H7 (cell line): Measurements from ENCODE around the gene ZNF266. TPM values are rescaled to one million over a fixed set of nuclear protein-coding genes. Genes with fewer than 3 reads are reported as not detected.

Experiments used
- DNase-seq: peaks from one replicate; pipeline ENCODE4 v3.0.0; 2012
- H3K27me3 ChIP-seq: 2 replicates; pipeline ENCODE4 v1.6.0; 2011; ENCODE audit warnings: mild to moderate bottlenecking, low read length; ENCODE audit not compliant: control insufficient read depth, insufficient read depth
- H3K36me3 ChIP-seq: replicated peaks from 2 replicates; pipeline ENCODE4 v1.5.1; 2011; ENCODE audit warnings: low read length; ENCODE audit not compliant: control insufficient read depth, insufficient read depth
- H3K4me3 ChIP-seq: 2 replicates; pipeline ENCODE4 v1.5.1; 2011; ENCODE audit warnings: low read depth, mild to moderate bottlenecking, control low read depth, low read length, moderate library complexity; ENCODE audit not compliant: insufficient read depth
- total RNA-seq: library from RNA; depleted of rRNA; stranded (reverse); fragments of >200 nt; shearing (Covaris generic); gene quantifications from 2 replicates; pipeline ENCODE4 v1.2.3, GENCODE V29; 2014; rRNA removed

The ZNF266 gene
- total RNA-seq: 6.2 and 9.8 TPM in 2 replicates

DNA sequence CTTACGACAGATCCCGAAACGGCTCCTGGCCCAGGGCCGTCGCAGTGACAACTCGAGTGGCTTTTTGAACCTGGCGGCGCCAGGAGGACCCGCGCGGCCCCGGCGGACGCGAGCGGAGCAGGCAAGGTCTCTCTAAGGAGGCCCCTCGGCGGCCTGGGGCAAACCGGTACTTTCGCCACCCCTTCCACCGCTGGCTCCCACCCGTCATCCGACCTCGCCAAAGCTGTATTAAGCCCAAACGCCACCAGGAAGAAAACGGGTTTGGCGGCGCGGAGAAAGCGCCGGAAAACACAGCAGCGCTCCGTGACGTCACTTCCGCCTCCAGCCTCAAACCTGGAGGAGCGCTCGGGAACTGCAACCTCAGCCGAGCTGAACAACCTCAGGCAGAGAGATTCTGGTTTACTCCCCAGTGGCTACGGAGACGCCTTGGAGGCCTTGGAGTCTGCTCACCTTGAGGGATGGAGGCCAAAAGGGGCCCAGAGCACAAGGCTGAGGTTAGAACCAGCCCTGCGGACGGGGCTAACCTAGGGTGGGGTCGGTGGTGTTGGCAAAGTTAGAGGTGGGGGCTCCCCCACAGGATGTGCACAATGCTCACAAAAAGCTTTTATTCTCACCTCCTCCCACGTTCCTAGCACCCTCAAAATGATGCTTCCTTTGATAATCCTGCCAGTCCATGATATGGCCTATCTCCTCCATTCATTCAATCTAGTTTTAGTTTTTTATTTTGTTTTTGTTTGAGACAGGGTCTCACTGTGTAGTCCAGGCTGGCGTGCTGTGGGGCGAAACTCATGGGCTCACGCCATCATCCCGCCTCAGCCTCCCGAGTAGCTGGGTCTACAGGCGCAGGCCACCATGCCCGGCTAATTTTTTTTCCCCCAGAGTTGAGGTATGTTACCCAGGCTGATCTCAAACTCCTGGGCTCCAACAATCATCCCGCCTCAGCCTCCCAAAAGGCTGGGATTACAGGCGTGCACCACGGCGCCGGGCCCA, at the start of gene ZNF266:
ZNF266 (minus strand) TSS at position 295 of the 990 bp plus-strand sequence. CDS start 15,484 bp downstream, outside the sequence.
- Histone ChIP-seq H3K36me3 (0 out of 2 replicates have a peak, but pooled peaks cover 2% of the 10 kb centered on the region), H3K27me3 (no peaks in the 10 kb centered on the region), H3K4me3 (peak within 1 kb of the TSS; percentile 75)
- DNase-seq: peak; percentile 91

DNA sequence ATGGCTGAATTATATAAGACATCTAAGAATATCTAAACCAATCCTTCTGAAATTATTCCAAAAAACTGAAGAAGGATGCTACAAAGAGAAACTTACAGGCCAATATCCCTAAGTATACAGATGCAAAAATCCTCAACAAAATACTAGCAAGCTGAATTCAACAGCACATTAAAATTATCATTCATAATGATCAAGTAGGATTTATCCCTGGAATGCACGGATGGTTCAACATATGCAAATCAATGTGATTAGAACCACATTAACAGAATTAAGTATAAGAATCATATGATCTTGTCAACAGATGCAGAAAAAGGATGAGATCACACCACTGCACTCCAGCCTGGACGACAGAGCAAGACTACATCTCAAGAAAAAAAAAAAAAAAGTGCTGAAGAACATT, 49.8 kb upstream of the ZNF266 start:
- Histone ChIP-seq H3K4me3 (no peak overlapping the region), H3K36me3 (no peaks in the 10 kb centered on the region), H3K27me3 (no peaks in the 10 kb centered on the region)
- no peak for DNase-seq

DNA sequence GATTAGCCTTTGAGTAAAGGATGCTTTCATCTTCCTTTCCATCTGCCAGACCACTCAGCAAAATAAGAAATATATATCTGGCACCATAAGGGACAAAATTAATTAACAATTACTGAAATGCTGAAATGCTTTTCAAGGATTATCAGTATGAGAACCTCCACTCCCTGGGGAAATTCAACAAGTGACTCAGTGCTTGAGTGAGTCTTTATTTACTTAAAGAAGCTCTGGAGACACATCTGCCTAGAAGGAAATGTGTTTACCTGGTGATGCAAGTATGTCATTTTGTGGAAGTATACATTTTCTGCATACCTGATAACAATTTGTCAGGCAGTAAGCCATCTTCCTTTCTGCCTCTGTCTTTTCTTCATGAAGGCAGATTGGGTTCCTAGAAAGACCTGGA, 39.6 kb upstream of the ZNF266 start:
- no peaks in the 10 kb centered on the region for H3K36me3 ChIP-seq
- no peak overlapping the region for H3K4me3 ChIP-seq
- no peak for DNase-seq
- H3K27me3 ChIP-seq: no peaks in the 10 kb centered on the region

DNA sequence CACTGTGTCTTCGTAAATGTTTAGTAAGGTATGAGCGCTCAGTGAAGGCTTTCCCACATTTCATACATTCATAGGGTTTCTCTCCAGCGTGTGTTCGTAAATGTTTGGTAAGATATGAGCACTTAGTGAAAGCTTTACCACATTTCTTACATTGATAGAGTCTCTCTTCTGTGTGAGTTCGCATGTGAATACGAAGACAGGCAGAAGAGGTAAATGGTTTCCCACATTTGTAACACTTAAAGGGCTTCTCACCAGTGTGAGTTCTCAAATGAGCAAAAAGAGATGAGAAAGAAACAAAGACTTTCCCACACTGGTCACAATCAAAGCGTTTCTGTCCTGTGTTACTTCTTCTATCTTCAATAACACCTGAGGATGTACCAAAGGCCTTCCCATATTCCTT, 31.8 kb upstream of the ZNF266 start:
- Histone ChIP-seq H3K27me3 (no peaks in the 10 kb centered on the region), H3K4me3 (no peak overlapping the region)
- no peak for DNase-seq

DNA sequence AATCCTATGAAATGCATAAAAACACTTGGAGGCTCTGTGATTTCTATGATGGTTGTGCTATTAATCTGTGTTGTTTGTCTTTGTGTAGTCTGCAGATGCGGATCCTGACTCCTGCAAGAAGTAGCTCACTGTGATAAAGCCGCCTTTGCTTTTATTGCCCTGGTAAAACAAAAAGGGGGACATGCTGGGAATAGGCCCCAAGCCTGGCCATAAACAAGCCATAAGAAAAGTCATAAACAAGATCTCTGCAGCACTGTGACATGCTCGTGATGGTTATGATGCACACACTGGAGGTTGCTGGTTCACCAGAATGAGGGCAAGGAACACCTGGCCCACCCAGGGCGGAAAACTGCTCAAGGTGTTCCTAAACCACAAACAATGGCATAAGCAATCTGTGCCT, 26.6 kb upstream of the ZNF266 start:
- H3K27me3 ChIP-seq: no peaks in the 10 kb centered on the region
- no peak for DNase-seq
- H3K36me3 ChIP-seq: no peaks in the 10 kb centered on the region
- no peak overlapping the region for H3K4me3 ChIP-seq

More for the DNA sequence above, 31.8 kb upstream of the ZNF266 start:
- no peaks in the 10 kb centered on the region for H3K36me3 ChIP-seq

DNA sequence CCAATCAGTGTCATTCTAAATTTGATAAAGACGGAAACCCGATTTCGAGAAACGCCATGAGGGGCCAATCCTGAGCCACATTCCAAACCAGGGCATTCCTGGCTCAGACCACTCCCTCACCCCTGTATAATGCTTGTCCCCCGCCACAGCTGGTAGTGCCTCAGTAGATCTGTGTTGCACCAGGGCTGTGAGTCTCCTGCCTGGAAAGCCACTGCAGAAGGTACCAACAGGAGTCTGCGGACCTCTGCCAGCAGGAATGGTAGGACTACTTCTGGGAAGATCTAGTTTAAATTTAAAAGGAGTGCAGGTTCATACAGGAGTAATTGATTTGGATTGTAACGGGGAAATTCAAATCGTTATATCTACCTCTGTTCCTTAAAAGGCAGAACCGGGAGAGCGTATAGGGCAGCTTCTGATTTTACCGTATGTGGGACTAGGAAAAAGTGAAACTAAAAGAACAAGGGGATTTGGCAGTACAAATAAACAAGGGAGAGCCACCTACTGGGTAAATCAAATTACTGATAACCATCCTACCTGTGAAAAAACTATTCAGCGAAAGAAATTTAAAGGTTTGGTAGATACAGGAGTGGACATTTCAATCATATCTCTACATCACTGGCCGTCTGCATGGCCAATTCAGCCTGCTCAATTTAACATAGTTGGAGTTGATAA, 20.8 kb upstream of the ZNF266 start:
- no peak overlapping the region for H3K4me3 ChIP-seq
- no peaks in the 10 kb centered on the region for H3K36me3 ChIP-seq
- no peaks in the 10 kb centered on the region for H3K27me3 ChIP-seq
- DNase-seq: no peak

DNA sequence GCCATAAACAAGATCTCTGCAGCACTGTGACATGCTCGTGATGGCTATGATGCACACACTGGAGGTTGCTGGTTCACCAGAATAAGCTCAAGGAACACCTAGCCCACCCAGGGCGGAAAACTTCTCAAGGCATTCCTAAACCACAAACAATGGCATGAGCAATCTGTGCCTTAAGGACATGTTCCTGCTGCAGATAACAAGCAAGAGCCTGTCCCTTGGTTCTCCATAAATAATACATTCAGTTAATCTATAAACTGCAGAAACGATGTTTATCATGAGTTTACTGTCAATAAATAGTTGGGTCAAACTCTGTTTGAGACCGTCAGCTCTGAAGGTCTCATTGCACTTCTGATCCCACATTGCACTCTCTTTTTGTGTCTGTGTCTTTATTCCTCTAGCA, 18.6 kb upstream of the ZNF266 start:
- DNase-seq: no peak
- Histone ChIP-seq H3K36me3 (no peaks in the 10 kb centered on the region), H3K27me3 (no peaks in the 10 kb centered on the region), H3K4me3 (no peak overlapping the region)

DNA sequence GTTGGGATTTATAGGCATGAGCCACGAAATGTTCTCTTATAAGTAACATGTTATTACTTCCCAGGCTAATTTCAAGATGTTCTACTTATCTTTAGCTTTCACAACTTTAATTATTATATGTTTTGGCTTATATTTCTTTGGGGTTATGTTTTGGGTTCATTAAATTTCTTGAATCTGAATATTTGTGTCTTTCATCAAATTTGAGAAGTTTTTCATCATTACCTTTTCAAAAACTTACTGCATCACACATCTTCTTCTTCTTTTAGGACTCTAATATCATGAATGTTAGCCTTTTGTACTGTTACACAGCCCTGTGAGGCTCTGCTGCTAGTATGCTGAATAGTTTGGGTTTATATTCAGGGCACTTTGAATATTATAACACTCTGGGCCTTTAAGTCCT, 9.7 kb upstream of the ZNF266 start:
- DNase-seq: no peak
- no peaks in the 10 kb centered on the region for H3K27me3 ChIP-seq
- no peaks in the 10 kb centered on the region for H3K36me3 ChIP-seq
- no peak overlapping the region for H3K4me3 ChIP-seq

DNA sequence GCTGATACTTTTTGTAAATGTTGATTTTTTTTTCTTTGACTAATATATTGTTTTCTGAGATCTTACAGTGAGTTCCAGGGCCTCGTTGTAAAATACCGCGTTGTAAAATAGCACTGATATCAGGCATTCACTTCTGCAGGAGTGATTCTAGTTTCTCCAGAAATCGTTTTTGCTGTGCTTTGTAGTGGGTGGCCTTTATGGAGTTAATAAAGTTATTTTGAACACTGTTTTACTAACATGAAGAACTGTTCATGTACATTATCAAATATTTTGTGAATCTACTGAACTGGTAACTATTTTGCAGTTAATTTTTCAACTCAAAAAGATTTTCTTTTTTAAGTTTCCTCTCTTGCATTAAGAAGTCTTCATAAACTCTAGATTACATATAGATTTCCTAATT, 985 bp upstream of the ZNF266 start:
- DNase-seq: no peak
- Histone ChIP-seq H3K36me3 (0 out of 2 replicates have a peak, but pooled peaks cover 2% of the 10 kb centered on the region), H3K27me3 (no peaks in the 10 kb centered on the region), H3K4me3 (no peak overlapping the region)

DNA sequence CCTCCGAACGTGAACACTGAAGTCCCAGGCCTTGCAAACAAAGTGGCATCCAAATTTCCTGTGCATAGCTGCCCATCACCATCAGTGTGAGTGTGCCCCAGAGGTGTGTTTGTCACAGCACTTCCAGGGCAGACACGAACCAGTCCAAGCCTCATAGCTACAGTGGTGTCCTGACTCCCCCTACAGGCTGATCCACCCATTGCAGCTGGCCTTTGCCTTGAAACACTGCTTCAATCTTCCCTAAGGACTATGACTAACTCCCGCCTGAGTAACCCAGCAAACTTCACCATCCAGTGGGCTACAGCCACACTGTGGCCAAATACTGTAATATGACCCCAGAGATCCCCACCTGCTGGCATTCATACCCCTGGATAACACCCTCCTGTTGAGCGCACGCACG, 3.9 kb downstream of the ZNF266 start:
- peak; percentile 73 for DNase-seq

DNA sequence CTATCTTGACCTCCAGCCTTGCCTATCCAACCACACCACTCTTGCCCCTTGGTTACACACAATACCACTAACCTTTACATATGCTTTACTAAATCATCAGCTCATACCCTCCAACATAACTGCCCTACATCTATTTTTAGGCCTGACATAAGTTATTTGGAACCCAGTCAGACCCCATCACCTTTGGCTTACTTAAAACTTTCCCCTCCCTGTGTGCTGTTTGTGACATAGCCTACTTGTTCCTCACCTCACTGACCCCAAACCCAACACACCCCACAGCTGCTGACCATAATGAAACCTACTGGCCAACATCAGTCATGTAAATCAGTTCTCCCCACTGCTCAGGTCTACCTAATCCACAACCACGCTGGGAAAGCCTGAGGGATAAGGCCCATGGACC, 4.9 kb downstream of the ZNF266 start:
- H3K27me3 ChIP-seq: no peaks in the 10 kb centered on the region
- DNase-seq: no peak
- no peak overlapping the region for H3K4me3 ChIP-seq
- H3K36me3 ChIP-seq: peaks cover 2% of the 10 kb centered on the region; the same call in 1 of the 2 replicates

More for the DNA sequence above, 3.9 kb downstream of the ZNF266 start:
- H3K36me3 ChIP-seq: 0 out of 2 replicates have a peak, but pooled peaks cover 2% of the 10 kb centered on the region
- H3K4me3 ChIP-seq: no peak overlapping the region
- no peaks in the 10 kb centered on the region for H3K27me3 ChIP-seq

DNA sequence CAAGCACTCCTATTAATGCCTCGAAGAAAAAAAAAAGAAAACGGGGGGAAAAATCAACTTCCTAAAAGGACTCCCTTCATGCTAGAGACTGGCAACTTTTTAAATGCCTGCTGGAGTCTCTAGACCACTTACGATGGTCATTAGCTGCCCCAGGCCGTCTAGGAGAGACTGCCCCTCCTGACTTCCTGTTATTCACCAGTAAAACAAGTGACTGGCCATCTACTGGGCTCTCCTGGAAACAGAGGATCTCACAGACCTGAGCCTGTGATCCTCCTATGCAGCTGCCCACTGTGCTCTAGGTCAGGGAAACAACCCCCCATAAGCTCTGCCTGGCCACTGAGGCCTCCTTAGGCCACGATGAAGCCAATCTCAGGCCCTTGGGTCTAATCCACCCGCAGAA, 7.4 kb downstream of the ZNF266 start:
- no peak for DNase-seq
- Histone ChIP-seq H3K36me3 (peaks cover 6% of the 10 kb centered on the region), H3K27me3 (no peaks in the 10 kb centered on the region), H3K4me3 (no peak overlapping the region)

DNA sequence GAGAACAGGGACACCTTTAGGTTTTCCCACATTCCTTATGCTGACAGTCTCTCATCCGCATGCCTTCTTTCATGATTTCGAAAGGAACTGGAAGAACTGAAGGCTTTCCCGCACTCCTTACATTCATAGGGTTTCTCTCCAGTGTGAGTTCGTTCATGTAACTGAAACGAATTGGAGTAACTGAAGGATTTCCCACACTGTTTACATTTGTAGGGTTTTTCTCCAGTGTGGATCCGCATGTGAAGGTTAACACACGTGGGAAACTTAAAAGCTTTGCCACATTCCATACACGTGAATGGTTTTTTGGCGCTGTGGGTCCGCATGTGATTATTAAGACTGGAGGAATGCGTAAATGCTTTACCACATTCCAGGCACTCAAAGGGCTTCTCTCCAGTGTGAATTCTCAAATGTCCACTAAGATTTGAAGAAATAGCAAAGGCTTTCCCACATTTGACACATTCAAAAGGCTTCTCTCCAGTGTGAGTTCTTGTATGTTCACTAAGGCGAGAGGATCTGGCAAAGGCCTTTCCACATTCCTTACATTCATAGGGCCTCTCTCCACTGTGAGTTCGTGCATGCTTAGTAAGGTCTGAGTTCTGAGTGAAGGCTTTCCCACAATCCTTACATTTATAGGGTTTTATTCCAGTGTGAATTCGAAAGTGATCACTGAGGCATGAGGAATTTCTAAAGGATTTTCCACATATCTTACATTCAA, 22.0 kb downstream of the ZNF266 start:
- Histone ChIP-seq H3K36me3 (peaks cover 27% of the 10 kb centered on the region), H3K27me3 (no peaks in the 10 kb centered on the region), H3K4me3 (no peak overlapping the region)
- DNase-seq: no peak

DNA sequence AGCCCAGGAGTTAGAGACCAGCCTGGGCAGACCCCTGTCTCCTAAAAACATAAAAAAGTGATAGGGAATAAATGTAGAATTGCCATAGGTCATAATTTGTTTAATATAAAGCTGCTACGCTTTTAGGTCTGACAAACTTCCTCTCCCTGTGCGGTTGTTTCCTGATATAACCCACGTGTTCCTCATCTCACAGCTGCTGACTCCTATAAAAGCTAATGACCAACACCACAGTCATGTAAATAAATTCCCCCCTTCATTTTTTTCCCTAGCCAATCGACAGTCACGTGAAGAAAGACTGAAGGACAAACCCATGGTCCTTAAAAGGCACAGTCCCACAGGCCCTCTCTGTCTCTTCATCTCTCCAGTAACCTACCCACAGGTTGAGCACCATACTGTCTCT, 27.5 kb downstream of the ZNF266 start:
- H3K36me3 ChIP-seq: peaks cover 3% of the 10 kb centered on the region
- no peak overlapping the region for H3K4me3 ChIP-seq
- no peaks in the 10 kb centered on the region for H3K27me3 ChIP-seq
- DNase-seq: no peak
